ENCODE results near the gene NUDT16L1.

The NUDT16L1 gene

GRCh38 chr16:4663465-4663776 is 29.9 kb upstream of the NUDT16L1 start:
- no peak overlapping the region for H3K4me3 ChIP-seq (ENCODE audit: low read depth, low read length)
- no peak for DNase-seq (ENCODE audit: low read depth)

GRCh38 chr16:4663777-4664465 is 29.4 kb upstream of the NUDT16L1 start:
- DNase-seq (ENCODE audit: low read depth): no peak
- no peak overlapping the region for H3K4me3 ChIP-seq (ENCODE audit: low read depth, low read length)

- no peak for DNase-seq (ENCODE audit: low read depth)
- no peak overlapping the region for H3K4me3 ChIP-seq (ENCODE audit: low read depth, low read length)
Observed at GRCh38 chr16:4664538-4665418, 28.6 kb upstream of the NUDT16L1 start.

- no peak overlapping the region for H3K4me3 ChIP-seq (ENCODE audit: low read depth, low read length)
- no peak for DNase-seq (ENCODE audit: low read depth)
Observed at GRCh38 chr16:4666537-4667202, 26.7 kb upstream of the NUDT16L1 start.

- DNase-seq (ENCODE audit: low read depth): no peak
- no peak overlapping the region for H3K4me3 ChIP-seq (ENCODE audit: low read depth, low read length)
Observed at GRCh38 chr16:4667203-4667963, 26.0 kb upstream of the NUDT16L1 start.

GRCh38 chr16:4668313-4668960 is 24.9 kb upstream of the NUDT16L1 start:
- no peak overlapping the region for H3K4me3 ChIP-seq (ENCODE audit: low read depth, low read length)
- no peak for DNase-seq (ENCODE audit: low read depth)

GRCh38 chr16:4673387-4674046 is 19.8 kb upstream of the NUDT16L1 start:
- H3K4me3 ChIP-seq (ENCODE audit: low read depth, low read length): no peak overlapping the region
- no peak for DNase-seq (ENCODE audit: low read depth)

GRCh38 chr16:4674926-4675530 is 18.3 kb upstream of the NUDT16L1 start:
- no peak for DNase-seq (ENCODE audit: low read depth)
- no peak overlapping the region for H3K4me3 ChIP-seq (ENCODE audit: low read depth, low read length)

- DNase-seq (ENCODE audit: low read depth): no peak
- no peak overlapping the region for H3K4me3 ChIP-seq (ENCODE audit: low read depth, low read length)
Observed at GRCh38 chr16:4675864-4676786, 17.2 kb upstream of the NUDT16L1 start.

GRCh38 chr16:4676831-4677230 is 16.5 kb upstream of the NUDT16L1 start:
- DNase-seq (ENCODE audit: low read depth): no peak
- no peak overlapping the region for H3K4me3 ChIP-seq (ENCODE audit: low read depth, low read length)

GRCh38 chr16:4677390-4677789 is 16.0 kb upstream of the NUDT16L1 start:
- DNase-seq (ENCODE audit: low read depth): no peak
- H3K4me3 ChIP-seq (ENCODE audit: low read depth, low read length): no peak overlapping the region

GRCh38 chr16:4677994-4678393 is 15.4 kb upstream of the NUDT16L1 start:
- DNase-seq (ENCODE audit: low read depth): no peak
- H3K4me3 ChIP-seq (ENCODE audit: low read depth, low read length): no peak overlapping the region

GRCh38 chr16:4678596-4678995 is 14.8 kb upstream of the NUDT16L1 start:
- no peak for DNase-seq (ENCODE audit: low read depth)

GRCh38 chr16:4679156-4679849 is 14.1 kb upstream of the NUDT16L1 start:
- no peak for DNase-seq (ENCODE audit: low read depth)
- no peak overlapping the region for H3K4me3 ChIP-seq (ENCODE audit: low read depth, low read length)

More at GRCh38 chr16:4678596-4678995, 14.8 kb upstream of the NUDT16L1 start:
- H3K4me3 ChIP-seq (ENCODE audit: low read depth, low read length): no peak overlapping the region

- H3K4me3 ChIP-seq (ENCODE audit: low read depth, low read length): no peak overlapping the region
- no peak for DNase-seq (ENCODE audit: low read depth)
Observed at GRCh38 chr16:4679850-4680636, 13.3 kb upstream of the NUDT16L1 start.
